AG04450 (cell line): ENCODE results near the gene FALEC. TPM values are rescaled to one million over a fixed set of nuclear protein-coding genes. Genes with fewer than 3 reads are reported as not detected.

ENCODE experiments used
- CTCF ChIA-PET: fragments of 300-600, 350-600 bp; formaldehyde crosslinking; extraction: SDS; loops from one replicate; lab custom pipeline; 2022; ENCODE audit warnings: antibody characterized with exemption, inconsistent platforms; lab: Charles Lee
- POLR2A ChIA-PET: fragments of 350-600 bp; formaldehyde crosslinking; extraction: SDS; loops from one replicate; lab custom pipeline; 2021; ENCODE audit warnings: antibody characterized with exemption, inconsistent platforms; lab: Yijun Ruan, JAX
- DNase-seq: peaks from one replicate; pipeline ENCODE4 v3.0.0-alpha.2; 2011; ENCODE audit warnings: low read depth, low spot score
- H3K27ac ChIP-seq: one replicate; pipeline ENCODE4 v1.5.1; 2012; ENCODE audit warnings: low read depth, low read length, control low read depth
- H3K27me3 ChIP-seq: one replicate; pipeline ENCODE4 v1.6.0; 2012; ENCODE audit warnings: low read length; ENCODE audit not compliant: control insufficient read depth, insufficient read depth
- H3K4me3 ChIP-seq: 2 replicates; pipeline ENCODE4 v1.5.1; 2011; ENCODE audit warnings: mild to moderate bottlenecking, low read depth, low read length, control low read depth
- H3K9me3 ChIP-seq: 2 replicates; pipeline ENCODE4 v1.5.1; 2012; ENCODE audit warnings: low read length; ENCODE audit not compliant: control insufficient read depth, insufficient read depth
- polyA plus RNA-seq: library from polyadenylated mRNA; depleted of rRNA; stranded (reverse); fragments of >200 nt; gene quantifications from 2 replicates; pipeline ENCODE4 v1.2.3, GENCODE V29; 2011
- TF ChIP-seq, protein P1 (sequence below): IDR thresholded peaks from 2 replicates; pipeline ENCODE4 v1.5.1; 2011; ENCODE audit warnings: low read depth, low read length, control low read depth, inconsistent platforms

Gene FALEC
- polyA plus RNA-seq, 1 experiment, result not detected

DNA sequence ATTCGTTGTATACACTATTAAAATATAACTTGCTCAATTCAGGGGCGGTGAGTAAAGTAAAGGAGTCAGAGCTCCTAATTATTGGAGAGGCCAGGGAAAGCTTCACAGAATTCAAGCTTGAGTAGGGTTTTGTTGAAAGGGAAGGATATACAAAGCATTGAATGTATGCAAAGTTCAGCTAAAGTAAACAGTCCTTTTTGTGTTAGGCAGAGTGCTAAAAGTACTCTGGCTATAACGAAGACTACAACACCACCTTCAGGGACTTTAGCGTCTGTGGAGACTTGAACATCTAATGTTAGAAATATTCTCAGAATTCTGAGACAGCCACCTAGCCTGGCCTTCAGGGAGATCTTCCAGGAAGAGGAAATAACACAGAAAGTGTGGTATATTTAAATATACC is 1.1 kb downstream of the FALEC start:
- DNase-seq, result no peak
- POLR2A ChIA-PET, result interaction anchor here (1.0 to 2.1 kb wide), 6 partner anchors 9 to 63 kb away, joined by 4 to 12 read pairs (median 7); partner anchors contain the start of genes ECM1 and MCL1
- TF ChIP-seq, protein P1, sequence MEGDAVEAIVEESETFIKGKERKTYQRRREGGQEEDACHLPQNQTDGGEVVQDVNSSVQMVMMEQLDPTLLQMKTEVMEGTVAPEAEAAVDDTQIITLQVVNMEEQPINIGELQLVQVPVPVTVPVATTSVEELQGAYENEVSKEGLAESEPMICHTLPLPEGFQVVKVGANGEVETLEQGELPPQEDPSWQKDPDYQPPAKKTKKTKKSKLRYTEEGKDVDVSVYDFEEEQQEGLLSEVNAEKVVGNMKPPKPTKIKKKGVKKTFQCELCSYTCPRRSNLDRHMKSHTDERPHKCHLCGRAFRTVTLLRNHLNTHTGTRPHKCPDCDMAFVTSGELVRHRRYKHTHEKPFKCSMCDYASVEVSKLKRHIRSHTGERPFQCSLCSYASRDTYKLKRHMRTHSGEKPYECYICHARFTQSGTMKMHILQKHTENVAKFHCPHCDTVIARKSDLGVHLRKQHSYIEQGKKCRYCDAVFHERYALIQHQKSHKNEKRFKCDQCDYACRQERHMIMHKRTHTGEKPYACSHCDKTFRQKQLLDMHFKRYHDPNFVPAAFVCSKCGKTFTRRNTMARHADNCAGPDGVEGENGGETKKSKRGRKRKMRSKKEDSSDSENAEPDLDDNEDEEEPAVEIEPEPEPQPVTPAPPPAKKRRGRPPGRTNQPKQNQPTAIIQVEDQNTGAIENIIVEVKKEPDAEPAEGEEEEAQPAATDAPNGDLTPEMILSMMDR, result no peak

DNA sequence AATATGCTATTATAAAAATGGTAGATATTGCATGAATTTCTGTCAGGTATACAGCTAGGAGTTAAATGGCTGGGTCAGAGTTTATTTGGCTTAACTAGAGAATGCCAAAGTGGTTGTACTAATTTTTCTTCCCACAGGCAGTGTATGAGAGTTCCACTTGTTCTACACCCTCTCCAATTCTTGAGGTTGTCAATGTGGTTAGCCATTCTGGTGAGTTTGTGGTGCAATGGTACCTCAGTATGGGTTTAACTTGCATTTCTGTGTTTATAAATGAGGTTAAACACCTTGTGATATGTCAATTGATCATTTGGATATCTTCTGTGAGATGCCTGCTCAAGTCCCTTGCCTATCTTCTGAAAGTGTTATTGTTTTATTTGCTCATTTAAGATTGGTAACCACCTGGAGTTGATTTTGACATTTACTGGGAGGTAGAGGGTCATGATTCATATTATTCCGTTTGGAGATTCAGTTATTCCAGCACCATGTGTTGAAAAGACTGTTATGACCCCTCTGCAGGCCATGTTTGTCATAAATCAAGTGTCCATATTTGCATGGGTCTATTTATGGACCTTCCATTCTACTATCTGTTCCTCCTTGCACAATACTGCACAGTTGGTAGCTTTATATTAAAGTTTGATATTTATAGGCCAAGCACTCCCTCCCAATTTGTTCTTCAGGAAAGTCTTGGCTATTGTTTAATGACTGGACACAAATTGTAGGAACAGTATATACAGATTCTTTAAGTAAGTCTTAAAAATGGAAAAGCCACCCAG is 5.8 kb downstream of the FALEC start:
- Histone ChIP-seq H3K27me3 (no peaks in the 10 kb centered on the region), H3K27ac (no peak overlapping the region), H3K9me3 (no peaks in the 10 kb centered on the region; the same call in 1 of the 2 replicates), H3K4me3 (no peak overlapping the region)
- ChIA-PET CTCF (interaction anchor here (0.6 to 1.1 kb wide), 2 partner anchors 11 to 27 kb away, joined by 3 to 12 read pairs; no protein-coding TSS in a partner anchor), POLR2A (no interaction called here)
- no peak for DNase-seq
- TF ChIP-seq, protein P1, result no peak

More for the DNA sequence above, 1.1 kb downstream of the FALEC start:
- CTCF ChIA-PET, result interaction anchor here (0.6 to 3.4 kb wide), 5 partner anchors 16 to 441 kb away, joined by 3 to 26 read pairs (median 5); no protein-coding TSS in a partner anchor
- no peak overlapping the region for H3K27ac ChIP-seq
- peak overlapping the region; percentile 66 for H3K4me3 ChIP-seq
- H3K9me3 ChIP-seq, result no peaks in the 10 kb centered on the region
- H3K27me3 ChIP-seq, result no peaks in the 10 kb centered on the region

DNA sequence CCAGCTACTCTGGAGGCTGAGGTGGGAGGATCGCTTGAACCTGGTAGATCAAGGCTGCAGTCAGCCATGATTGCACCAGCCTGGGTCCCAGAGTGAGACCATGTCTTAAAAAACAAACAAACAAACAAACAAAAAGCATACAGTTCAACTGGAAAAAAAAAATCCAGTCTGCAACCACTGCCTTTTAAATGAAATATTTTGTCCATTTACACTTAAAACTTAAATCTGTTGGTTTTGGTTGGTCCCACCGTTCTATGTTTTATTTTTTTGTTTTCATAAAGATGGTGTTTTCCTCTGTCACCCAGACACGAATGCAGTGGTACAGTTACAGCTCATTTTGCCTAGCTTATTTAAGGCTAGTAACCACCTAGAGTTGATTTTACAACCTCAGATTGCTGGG is 9.8 kb downstream of the FALEC start:
- CTCF ChIA-PET, result no interaction called here
- TF ChIP-seq, protein P1, result no peak

DNA sequence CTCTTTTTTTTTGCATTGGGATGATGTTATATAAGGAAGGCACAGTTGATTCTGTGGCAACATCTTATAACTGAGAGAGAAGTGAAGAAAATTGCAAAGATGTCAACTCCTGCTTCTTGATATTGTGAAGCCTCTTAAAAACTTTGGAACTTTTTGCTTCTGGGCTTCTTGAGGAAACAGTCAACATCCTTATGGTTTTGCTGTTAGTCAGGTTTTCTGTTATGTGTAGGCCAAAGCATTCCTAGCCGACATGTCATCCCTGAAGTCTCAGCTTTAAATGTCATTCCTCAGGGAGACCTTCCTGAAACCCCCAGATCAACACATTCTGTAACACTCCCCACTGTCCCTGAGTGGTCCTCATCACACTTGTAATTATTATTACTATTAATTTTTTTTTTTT is 12.6 kb downstream of the FALEC start:
- POLR2A ChIA-PET, result no interaction called here
- Histone ChIP-seq H3K9me3 (no peaks in the 10 kb centered on the region; the same call in 1 of the 2 replicates), H3K27ac (peak overlapping the region; percentile 57), H3K4me3 (no peak overlapping the region), H3K27me3 (no peaks in the 10 kb centered on the region)
- DNase-seq, result peak; percentile 47
- TF ChIP-seq, protein P1, result no peak
- CTCF ChIA-PET, result interaction anchor here (6.3 kb wide), 1 partner anchor 32 kb away, joined by 39 read pairs; no protein-coding TSS in a partner anchor

More for the DNA sequence above, 9.8 kb downstream of the FALEC start:
- no peak for DNase-seq
- H3K27ac ChIP-seq, result no peak overlapping the region
- H3K4me3 ChIP-seq, result no peak overlapping the region
- POLR2A ChIA-PET, result no interaction called here
- no peaks in the 10 kb centered on the region; the same call in 1 of the 2 replicates for H3K9me3 ChIP-seq
- no peaks in the 10 kb centered on the region for H3K27me3 ChIP-seq

DNA sequence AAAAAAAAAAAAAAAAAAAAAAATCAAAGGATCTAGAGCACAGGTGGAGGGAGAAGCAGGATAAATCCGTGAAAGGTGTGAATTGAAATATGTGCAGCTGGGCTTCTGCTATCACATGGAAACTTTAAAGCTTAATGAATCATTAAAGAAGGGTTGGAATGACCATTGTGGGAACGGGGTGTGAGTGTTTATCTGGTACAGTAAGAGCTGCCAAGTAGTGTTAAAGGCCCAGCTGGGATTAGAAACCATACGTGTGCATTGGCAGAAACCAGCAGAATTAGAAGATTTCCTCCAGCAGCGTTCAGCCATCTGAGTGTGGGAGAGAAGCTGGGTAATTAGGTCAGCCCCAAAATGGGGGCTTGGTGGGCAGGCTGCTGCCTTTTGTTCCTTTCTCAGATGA is 13.5 kb downstream of the FALEC start:
- POLR2A ChIA-PET, result interaction anchor here (0.6 to 1.5 kb wide), 4 partner anchors 9 to 33 kb away, joined by 3 to 12 read pairs (median 6); partner anchors contain the start of gene FALEC
- no peaks in the 10 kb centered on the region; the same call in 1 of the 2 replicates for H3K9me3 ChIP-seq
- no peak overlapping the region for H3K4me3 ChIP-seq
- CTCF ChIA-PET, result interaction anchor here (6.3 kb wide), 1 partner anchor 31 kb away, joined by 39 read pairs; no protein-coding TSS in a partner anchor
- peak; percentile 29 for DNase-seq
- H3K27ac ChIP-seq, result peak overlapping the region; percentile 57
- TF ChIP-seq, protein P1, result no peak
- no peaks in the 10 kb centered on the region for H3K27me3 ChIP-seq
